SK-N-SH (cell line): Measurements from ENCODE around the gene ANKRD65. TPM values are rescaled to one million over a fixed set of nuclear protein-coding genes. Genes with fewer than 3 reads are reported as not detected.

ENCODE experiments used
- CTCF ChIA-PET: fragments of 300-600, 350-600 bp; formaldehyde crosslinking; extraction: SDS; loops from one replicate; lab custom pipeline; 2021; lab: Yijun Ruan, JAX
- POLR2A ChIA-PET: fragments of 350-600 bp; sonication (Branson Sonifier 250); formaldehyde crosslinking; extraction: SDS; loops from one replicate; lab custom pipeline; 2020; ENCODE audit warnings: antibody characterized with exemption, inconsistent platforms; lab: Yijun Ruan, JAX
- DNase-seq: peaks from one replicate; pipeline ENCODE4 v3.0.0; 2012
- H2AFZ ChIP-seq: fragments of 200-600 bp; sonication (generic); 2 replicates; pipeline ENCODE4 v1.8.1; 2016; ENCODE audit warnings: antibody characterized with exemption, mild to moderate bottlenecking, low read depth
- H3F3A ChIP-seq: fragments of 200-600 bp; sonication (generic); replicated peaks from 2 replicates; pipeline ENCODE3; 2016; ENCODE audit warnings: antibody characterized with exemption, mild to moderate bottlenecking; ENCODE audit not compliant: insufficient read depth
- H3K27ac ChIP-seq, 2 experiments: fragments of 200-500 bp in 1 of 2; fragments of 200-600 bp in 1 of 2; sonication (Bioruptor generic) in 1 of 2; sonication (generic), shearing (Covaris generic) in 1 of 2; 2 replicates each; pipeline versions ENCODE4 v1.5.1 to v1.6.1; 2014 to 2016; ENCODE audit warnings: low read depth in 2 of 2, inconsistent platforms in 1 of 2, low read length in 1 of 2, mild to moderate bottlenecking in 1 of 2, mixed read lengths in 1 of 2
- H3K27me3 ChIP-seq: fragments of 200-600 bp; sonication (generic), shearing (Covaris generic); 2 replicates; pipeline ENCODE4 v1.6.1; 2016; ENCODE audit warnings: mixed run types; ENCODE audit not compliant: insufficient read depth
- H3K36me3 ChIP-seq, 2 experiments: fragments of 200-500 bp in 1 of 2; fragments of 200-600 bp in 1 of 2; sonication (Bioruptor generic) in 1 of 2; sonication (generic) in 1 of 2; replicated peaks in 1 of 2; 2 replicates each; pipeline versions ENCODE3 to v1.5.1; 2014 to 2016; ENCODE audit warnings: low read length in 1 of 2, mild to moderate bottlenecking in 1 of 2; ENCODE audit not compliant: insufficient read depth in 2 of 2, control insufficient read depth in 1 of 2
- H3K4me1 ChIP-seq, 2 experiments: fragments of 200-500 bp in 1 of 2; fragments of 200-600 bp in 1 of 2; sonication (Bioruptor generic) in 1 of 2; sonication (generic), shearing (Covaris generic) in 1 of 2; 2 replicates each; pipeline versions ENCODE4 v1.5.1 to v1.6.1; 2014 to 2016; ENCODE audit warnings: low read depth in 1 of 2, low read length in 1 of 2, mixed run types in 1 of 2; ENCODE audit not compliant: insufficient read depth in 2 of 2, control insufficient read depth in 1 of 2
- H3K4me2 ChIP-seq: fragments of 200-600 bp; sonication (generic), shearing (Covaris generic); 2 replicates; pipeline ENCODE4 v1.6.1; 2017; ENCODE audit warnings: mixed run types
- H3K4me3 ChIP-seq, 2 experiments: fragments of 200-500 bp in 1 of 2; fragments of 200-600 bp in 1 of 2; sonication (Bioruptor generic) in 1 of 2; sonication (generic), shearing (Covaris generic) in 1 of 2; 2 replicates each; pipeline versions ENCODE4 v1.5.1 to v1.8.1; 2014 to 2016; ENCODE audit warnings: low read depth in 2 of 2, inconsistent platforms in 1 of 2, low read length in 1 of 2, mild to moderate bottlenecking in 1 of 2, mixed read lengths in 1 of 2, moderate library complexity in 1 of 2
- H3K79me2 ChIP-seq: fragments of 200-600 bp; sonication (generic); 2 replicates; pipeline ENCODE4 v1.8.1; 2017; ENCODE audit warnings: mild to moderate bottlenecking; ENCODE audit not compliant: insufficient read depth
- H3K9ac ChIP-seq: fragments of 200-600 bp; sonication (generic); 2 replicates; pipeline ENCODE4 v1.6.1; 2017; ENCODE audit warnings: mixed run types
- H3K9me2 ChIP-seq: fragments of 200-600 bp; sonication (generic); 2 replicates; pipeline ENCODE4 v1.6.1; 2017; ENCODE audit warnings: mixed run types
- H3K9me3 ChIP-seq: fragments of 200-600 bp; sonication (generic); 2 replicates; pipeline ENCODE4 v1.6.1; 2017; ENCODE audit warnings: mixed run types, mild to moderate bottlenecking, moderate library complexity
- H4K20me1 ChIP-seq: fragments of 200-600 bp; sonication (generic); 2 replicates; pipeline ENCODE4 v1.6.1; 2017; ENCODE audit warnings: mild to moderate bottlenecking, mixed run types; ENCODE audit not compliant: insufficient read depth
- FOSL2 ChIP-seq: IDR thresholded peaks from 2 replicates; pipeline ENCODE4 v1.4.0; 2012; ENCODE audit warnings: low read depth, mild to moderate bottlenecking, moderate library complexity, borderline replicate concordance
- JUND ChIP-seq: IDR thresholded peaks from 2 replicates; pipeline ENCODE4 v1.4.0; 2012
- MXI1 ChIP-seq: IDR thresholded peaks from 2 replicates; pipeline ENCODE4 v1.6.1; 2012; ENCODE audit warnings: mild to moderate bottlenecking, low read depth, low read length, improper control_type of control experiment
- POLR2AphosphoS5 ChIP-seq: IDR thresholded peaks from 2 replicates; pipeline ENCODE4 v1.6.1; 2012; ENCODE audit warnings: low read depth, low read length
- REST ChIP-seq: IDR thresholded peaks from 2 replicates; pipeline ENCODE4 v1.6.1; 2012; ENCODE audit warnings: mild to moderate bottlenecking, low read depth, low read length, moderate library complexity
- ZBTB33 ChIP-seq: IDR thresholded peaks from 2 replicates; pipeline ENCODE4 v1.4.0; 2012; ENCODE audit warnings: low read depth, borderline replicate concordance
- WGBS: methylation state at CpG from one replicate; pipeline ENCODE4 v1.1.6; 2017; ENCODE audit warnings: low lambda C conversion rate; 5-methylcytosine and 5-hydroxymethylcytosine counted together
- polyA plus RNA-seq, 3 experiments: library from polyadenylated mRNA; depleted of rRNA; stranded (reverse); fragments of >200 nt; gene quantifications; 2 replicates each; pipeline ENCODE4 v1.2.3, GENCODE V29; 2012
- TF ChIP-seq, protein P1 (sequence below): fragments of 150-350 bp; IDR thresholded peaks from 2 replicates; pipeline ENCODE4 v1.6.1; 2016; ENCODE audit warnings: mild to moderate bottlenecking, low read depth, low read length
- TF ChIP-seq, protein P2 (sequence below): fragments of 200-600 bp; sonication (generic); IDR thresholded peaks from 2 replicates; pipeline ENCODE4 v1.6.1; 2017; ENCODE audit warnings: antibody characterized with exemption, mild to moderate bottlenecking, moderate library complexity

The ANKRD65 gene
- polyA plus RNA-seq, 1 of the 3 experiments (the other 2 are of a cell fraction) = 0.07 TPM

GRCh38 chr1:1462318-1462966 lies 41.4 kb upstream of the ANKRD65 start:
- Histone ChIP-seq H3K9me3 (no peaks in the 10 kb centered on the region), H3K4me2 (no peak overlapping the region)
- TF ChIP-seq MXI1 (peak; percentile 34; the same call in 1 of the 2 replicates), REST (no peak), FOSL2 (no peak), JUND (no peak), ZBTB33 (no peak), POLR2AphosphoS5 (no peak)
- TF ChIP-seq, protein P1, sequence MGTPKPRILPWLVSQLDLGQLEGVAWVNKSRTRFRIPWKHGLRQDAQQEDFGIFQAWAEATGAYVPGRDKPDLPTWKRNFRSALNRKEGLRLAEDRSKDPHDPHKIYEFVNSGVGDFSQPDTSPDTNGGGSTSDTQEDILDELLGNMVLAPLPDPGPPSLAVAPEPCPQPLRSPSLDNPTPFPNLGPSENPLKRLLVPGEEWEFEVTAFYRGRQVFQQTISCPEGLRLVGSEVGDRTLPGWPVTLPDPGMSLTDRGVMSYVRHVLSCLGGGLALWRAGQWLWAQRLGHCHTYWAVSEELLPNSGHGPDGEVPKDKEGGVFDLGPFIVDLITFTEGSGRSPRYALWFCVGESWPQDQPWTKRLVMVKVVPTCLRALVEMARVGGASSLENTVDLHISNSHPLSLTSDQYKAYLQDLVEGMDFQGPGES = no peak
- TF ChIP-seq, protein P2, sequence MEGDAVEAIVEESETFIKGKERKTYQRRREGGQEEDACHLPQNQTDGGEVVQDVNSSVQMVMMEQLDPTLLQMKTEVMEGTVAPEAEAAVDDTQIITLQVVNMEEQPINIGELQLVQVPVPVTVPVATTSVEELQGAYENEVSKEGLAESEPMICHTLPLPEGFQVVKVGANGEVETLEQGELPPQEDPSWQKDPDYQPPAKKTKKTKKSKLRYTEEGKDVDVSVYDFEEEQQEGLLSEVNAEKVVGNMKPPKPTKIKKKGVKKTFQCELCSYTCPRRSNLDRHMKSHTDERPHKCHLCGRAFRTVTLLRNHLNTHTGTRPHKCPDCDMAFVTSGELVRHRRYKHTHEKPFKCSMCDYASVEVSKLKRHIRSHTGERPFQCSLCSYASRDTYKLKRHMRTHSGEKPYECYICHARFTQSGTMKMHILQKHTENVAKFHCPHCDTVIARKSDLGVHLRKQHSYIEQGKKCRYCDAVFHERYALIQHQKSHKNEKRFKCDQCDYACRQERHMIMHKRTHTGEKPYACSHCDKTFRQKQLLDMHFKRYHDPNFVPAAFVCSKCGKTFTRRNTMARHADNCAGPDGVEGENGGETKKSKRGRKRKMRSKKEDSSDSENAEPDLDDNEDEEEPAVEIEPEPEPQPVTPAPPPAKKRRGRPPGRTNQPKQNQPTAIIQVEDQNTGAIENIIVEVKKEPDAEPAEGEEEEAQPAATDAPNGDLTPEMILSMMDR = no peak

More at GRCh38 chr1:1462318-1462966, 41.4 kb upstream of the ANKRD65 start:
- WGBS = 69% methylated on average over 3 of the region's 26 CpGs
- ChIA-PET POLR2A (no interaction called here), CTCF (interaction anchor here (0.8 to 1.3 kb wide), 2 partner anchors 37 to 42 kb away, joined by 3 to 4 read pairs; no protein-coding TSS in a partner anchor)
- H3K9ac ChIP-seq = no peak overlapping the region
- H2AFZ ChIP-seq = no peak overlapping the region
- no peaks in the 10 kb centered on the region for H4K20me1 ChIP-seq
- no peaks in the 10 kb centered on the region for H3K27me3 ChIP-seq
- no peaks in the 10 kb centered on the region for H3K79me2 ChIP-seq
- H3K27ac ChIP-seq = peak overlapping the region in 1 of 2 experiments; percentile 48; a peak in 1 of 4 replicates
- H3K4me3 ChIP-seq = no peak overlapping the region
- H3K4me1 ChIP-seq = peaks cover 0 to 13% of the 10 kb centered on the region in 2 experiments; a peak in 1 of 4 replicates
- no peaks in the 10 kb centered on the region for H3K36me3 ChIP-seq
- no peaks in the 10 kb centered on the region for H3F3A ChIP-seq
- DNase-seq = peak; percentile 85
- no peaks in the 10 kb centered on the region for H3K9me2 ChIP-seq
